LNCAP (cell line): ENCODE measurements around the gene CACNA1H.

Experiments
- TF ChIP-seq, protein P1 (sequence below): fragments of 450-650 bp; IDR thresholded peaks from 2 replicates; pipeline ENCODE4 v1.5.1; 2017; ENCODE audit warnings: mild to moderate bottlenecking

Gene CACNA1H

DNA sequence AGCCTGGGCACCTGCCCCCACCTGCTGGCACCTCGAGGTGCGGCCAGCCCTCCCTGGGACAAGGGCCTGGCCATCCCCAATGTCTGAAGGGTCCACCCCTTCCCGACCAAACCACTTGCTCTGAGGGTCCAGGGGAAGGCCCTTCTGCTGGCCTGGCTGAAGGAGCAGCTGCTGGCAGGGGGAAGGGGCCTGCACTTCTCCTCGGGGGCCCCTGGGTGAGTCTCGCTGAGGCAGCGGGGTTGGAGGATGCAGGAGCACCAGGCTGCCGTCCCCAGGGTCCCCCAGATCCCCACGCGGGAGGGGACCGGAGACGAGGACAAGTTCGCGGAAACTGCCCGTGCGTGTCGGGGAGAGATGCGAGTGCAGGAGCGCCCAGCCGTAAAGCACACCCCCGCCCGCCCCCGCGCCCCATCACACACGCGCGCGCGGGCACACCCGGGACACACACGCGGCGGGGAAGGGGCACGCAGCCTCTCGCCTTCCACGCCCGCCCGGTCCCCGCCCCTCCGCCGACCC, 725 bp upstream of the CACNA1H start:
- TF ChIP-seq, protein P1, sequence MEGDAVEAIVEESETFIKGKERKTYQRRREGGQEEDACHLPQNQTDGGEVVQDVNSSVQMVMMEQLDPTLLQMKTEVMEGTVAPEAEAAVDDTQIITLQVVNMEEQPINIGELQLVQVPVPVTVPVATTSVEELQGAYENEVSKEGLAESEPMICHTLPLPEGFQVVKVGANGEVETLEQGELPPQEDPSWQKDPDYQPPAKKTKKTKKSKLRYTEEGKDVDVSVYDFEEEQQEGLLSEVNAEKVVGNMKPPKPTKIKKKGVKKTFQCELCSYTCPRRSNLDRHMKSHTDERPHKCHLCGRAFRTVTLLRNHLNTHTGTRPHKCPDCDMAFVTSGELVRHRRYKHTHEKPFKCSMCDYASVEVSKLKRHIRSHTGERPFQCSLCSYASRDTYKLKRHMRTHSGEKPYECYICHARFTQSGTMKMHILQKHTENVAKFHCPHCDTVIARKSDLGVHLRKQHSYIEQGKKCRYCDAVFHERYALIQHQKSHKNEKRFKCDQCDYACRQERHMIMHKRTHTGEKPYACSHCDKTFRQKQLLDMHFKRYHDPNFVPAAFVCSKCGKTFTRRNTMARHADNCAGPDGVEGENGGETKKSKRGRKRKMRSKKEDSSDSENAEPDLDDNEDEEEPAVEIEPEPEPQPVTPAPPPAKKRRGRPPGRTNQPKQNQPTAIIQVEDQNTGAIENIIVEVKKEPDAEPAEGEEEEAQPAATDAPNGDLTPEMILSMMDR: no peak

DNA sequence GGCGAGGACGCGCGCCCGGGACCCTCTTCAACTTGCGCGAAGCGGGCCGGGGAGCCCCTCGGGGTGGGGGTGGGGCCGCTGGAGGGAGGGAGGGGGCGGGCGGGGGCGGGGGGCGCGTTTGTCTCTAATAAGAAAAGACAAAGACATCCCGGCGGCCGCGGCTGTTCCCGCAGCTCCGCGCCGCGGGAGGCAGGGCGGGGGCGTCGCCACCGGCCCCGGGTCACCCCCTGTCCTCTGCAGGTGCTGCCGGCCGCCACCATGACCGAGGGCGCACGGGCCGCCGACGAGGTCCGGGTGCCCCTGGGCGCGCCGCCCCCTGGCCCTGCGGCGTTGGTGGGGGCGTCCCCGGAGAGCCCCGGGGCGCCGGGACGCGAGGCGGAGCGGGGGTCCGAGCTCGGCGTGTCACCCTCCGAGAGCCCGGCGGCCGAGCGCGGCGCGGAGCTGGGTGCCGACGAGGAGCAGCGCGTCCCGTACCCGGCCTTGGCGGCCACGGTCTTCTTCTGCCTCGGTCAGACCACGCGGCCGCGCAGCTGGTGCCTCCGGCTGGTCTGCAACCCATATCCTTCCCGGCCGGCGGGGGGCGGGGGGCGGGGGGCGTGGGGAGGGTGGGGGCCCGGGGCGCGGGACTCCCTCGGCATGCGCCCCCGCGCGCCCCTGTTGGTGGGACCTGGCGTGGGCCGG, 714 bp downstream of the CACNA1H start:
- TF ChIP-seq, protein P1: no peak

DNA sequence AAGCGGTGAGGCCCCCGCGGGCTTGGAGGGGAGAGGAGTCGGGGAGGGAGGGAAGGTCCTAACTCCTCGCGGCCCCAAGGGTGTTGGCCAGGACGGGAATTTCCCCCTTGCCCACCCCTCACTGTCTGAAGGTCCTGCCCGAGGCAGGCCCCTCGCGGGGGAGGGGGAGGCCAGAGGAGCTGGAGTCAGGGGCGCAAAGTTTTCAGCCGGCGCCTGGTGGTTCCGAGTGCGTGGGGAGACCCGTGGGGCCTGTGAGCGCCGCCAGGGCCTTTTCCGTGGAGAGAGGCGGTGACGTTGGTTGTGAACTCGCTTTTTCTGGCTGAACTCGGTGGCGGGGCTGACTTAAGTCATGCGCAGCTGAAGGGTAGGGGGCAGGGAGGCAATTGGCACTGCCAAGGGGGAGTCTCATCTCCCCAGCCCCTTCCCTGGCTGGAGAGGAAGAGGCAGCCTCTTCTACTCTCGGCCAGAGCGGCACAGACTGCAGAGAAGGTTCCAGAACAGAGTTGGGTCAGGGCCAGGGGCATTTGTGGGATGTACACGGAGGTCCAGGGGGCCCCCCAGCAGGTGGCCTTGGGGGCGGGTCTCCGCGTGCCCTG, 1.5 kb downstream of the CACNA1H start:
- TF ChIP-seq, protein P1: no peak

DNA sequence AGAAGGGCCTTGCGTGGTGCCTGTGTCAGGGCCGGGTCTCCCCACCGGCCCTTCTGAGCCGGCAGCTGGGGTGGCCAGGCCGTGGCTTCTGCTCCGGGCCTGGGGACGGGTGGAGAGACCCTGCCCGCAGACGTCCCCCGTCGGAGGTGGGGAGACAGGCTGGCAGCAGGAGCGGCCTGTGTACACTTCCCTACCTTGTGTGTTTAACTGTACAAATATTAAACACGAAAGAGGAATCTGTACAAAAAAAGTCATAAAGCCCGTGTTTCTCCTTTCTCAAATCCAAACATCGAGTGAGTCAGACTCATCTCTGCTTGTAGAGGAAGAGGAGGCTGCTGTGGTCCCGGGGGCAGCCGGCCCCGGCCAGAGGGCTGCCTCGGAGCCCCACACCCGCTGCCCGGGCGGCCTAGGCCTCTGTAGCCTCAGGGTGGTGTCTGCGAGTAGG, 2.0 kb downstream of the CACNA1H start:
- TF ChIP-seq, protein P1: no peak

DNA sequence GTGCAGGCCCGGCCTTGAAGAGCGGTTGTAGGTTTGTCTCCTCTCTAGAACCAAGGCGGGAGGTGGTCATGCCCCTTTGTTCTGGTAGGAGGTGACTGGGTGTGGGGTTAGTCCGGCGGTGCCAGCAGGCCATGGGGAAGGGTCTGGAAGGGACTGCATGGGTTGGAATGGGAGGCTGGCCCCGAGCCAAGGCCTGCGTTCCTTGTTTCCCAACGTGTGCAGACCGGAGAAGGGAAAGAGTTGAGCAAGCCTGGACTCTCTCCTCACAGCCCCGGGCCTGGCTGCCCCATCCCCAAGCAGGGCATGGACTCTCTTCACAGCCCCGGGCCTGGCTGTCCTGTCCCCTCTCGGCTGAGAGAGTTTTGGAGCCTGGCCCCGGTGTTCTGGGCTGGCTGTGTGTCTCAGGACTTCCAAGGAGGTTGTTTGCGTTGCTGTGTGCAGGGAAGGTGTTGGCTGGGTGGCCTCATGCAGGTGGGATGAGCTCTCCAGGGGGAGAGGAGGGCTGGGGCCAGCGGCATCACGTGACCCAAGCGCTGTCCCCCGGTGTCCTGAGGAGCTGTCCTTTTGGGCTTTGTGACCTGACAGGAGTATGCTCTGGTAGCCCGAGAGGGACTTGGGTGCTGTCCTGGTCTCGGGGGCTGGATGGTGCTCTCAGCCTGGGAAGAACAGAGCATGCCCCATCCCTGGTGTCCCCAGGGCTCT, 2.6 kb downstream of the CACNA1H start:
- TF ChIP-seq, protein P1: no peak

DNA sequence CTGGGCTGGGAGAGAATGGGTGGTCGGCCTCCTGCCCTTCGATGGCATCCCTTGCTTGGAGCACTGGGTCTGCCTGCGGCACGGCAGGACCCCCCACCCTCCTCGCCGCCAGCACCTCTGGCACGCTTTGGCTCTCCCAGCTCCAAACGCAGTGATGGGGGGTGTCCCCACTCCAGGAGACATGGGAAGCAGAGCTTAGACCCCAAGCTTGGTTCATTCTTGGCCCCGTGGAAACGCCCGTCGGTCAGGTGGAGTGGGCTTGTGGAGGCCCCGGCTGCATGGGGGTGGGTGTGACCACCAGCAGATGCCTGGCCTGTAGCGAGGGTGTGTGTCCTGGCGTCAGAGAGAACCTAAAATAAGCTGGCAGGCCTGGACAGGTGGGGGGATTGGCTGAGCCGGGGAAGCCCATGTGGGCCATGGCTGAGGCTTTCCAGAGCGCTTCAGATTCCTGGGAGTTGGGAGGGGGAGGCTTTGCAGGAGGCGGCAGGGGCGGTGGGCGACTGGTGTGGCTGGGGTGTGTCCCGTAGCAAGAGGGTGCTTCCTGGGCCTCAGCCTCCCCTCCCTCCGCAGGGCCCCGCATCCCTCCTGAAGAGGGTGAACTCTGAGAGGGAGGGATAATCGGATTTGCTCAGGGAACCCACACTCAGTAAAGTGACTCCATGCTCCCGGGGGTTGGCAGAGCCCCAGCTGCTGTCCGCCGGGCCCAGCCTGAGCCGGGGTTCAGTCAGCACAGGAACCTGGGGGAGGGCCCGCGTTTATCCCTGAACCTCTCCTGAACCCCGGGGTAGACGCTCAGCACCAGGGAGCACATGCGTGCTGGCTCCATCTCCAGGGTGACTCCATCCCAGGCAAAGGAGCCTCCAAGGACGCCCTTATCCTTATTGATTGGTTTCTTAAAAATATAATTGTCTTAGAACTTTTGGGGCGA, 3.4 kb downstream of the CACNA1H start:
- TF ChIP-seq, protein P1: no peak
